Measurements from ENCODE around the gene HCN4.

Gene HCN4

DNA sequence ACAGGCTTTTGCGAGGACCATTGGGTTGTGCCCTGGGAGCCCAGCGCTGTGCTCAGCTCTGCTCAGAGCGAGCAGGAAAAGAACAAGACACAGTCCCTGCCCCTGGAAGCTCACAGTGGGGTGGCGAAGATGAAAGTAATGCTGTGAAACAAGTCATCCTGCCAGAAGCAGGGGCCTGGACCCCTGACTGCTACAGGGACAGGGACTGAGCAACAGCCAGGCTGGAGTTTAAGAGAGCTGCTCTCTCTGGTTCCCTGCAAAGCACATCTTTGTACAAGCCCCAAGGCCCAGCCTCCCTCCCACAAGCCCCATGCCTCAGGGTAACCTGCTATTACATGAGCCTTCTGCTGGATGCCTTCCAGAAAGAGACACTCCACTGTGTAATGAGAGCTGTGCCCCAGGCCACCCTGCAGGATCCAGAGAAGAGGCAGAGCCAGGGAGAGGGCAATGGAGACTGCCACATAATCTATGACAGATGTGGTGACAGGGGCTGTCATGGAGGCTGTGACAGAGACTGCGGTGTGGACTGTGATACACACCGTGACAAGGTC, 7.1 kb upstream of the HCN4 start:
- no peak for DNase-seq (ENCODE audit: low spot score)
- TF ChIP-seq, protein P1, sequence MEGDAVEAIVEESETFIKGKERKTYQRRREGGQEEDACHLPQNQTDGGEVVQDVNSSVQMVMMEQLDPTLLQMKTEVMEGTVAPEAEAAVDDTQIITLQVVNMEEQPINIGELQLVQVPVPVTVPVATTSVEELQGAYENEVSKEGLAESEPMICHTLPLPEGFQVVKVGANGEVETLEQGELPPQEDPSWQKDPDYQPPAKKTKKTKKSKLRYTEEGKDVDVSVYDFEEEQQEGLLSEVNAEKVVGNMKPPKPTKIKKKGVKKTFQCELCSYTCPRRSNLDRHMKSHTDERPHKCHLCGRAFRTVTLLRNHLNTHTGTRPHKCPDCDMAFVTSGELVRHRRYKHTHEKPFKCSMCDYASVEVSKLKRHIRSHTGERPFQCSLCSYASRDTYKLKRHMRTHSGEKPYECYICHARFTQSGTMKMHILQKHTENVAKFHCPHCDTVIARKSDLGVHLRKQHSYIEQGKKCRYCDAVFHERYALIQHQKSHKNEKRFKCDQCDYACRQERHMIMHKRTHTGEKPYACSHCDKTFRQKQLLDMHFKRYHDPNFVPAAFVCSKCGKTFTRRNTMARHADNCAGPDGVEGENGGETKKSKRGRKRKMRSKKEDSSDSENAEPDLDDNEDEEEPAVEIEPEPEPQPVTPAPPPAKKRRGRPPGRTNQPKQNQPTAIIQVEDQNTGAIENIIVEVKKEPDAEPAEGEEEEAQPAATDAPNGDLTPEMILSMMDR (IDR thresholded peaks at IDR 0.05; ENCODE audit: extremely low read depth, missing control alignments) = no peak

DNA sequence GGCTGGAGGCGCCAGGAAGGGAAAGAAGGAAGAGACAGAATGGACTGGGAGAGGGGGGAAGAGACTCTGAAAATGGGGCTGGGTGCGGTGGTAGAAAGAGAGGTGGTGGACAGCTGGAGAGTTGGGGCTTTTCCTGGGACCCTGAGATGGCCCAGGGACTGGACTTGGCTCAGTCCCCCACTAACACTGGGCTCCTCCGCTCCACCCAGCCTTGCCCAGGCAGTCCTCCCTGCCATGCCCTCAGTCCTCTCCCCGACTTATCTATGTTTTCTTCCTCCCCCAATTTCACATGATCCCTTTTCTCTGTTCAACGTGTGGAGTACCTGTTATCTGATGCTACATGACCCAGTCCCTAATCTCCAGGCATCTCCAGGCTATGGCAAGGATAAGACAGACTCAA, 6.3 kb upstream of the HCN4 start:
- TF ChIP-seq, protein P1 (IDR thresholded peaks at IDR 0.05; ENCODE audit: extremely low read depth, missing control alignments) = no peak
- no peak for DNase-seq (ENCODE audit: low spot score)

DNA sequence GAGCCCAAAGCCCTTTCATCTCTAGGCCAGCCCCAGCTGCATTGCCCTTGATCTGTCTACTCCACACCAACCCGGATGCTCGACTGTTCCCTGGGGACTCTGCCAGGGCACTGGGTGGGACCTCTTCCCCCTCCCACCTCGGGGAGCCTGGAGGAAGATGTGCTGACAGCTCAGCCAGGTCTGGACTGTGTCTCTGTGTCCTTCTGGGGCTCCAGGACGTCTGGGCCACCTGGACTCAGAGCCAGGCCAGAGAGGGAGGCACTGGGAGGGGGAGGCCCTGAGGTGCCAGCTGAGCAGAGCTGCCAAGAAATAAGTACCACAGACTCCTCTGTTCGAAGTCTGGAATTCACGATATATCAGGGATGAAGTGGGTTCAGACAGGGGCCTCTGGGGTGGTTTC, 5.8 kb upstream of the HCN4 start:
- no peak for DNase-seq (ENCODE audit: low spot score)

DNA sequence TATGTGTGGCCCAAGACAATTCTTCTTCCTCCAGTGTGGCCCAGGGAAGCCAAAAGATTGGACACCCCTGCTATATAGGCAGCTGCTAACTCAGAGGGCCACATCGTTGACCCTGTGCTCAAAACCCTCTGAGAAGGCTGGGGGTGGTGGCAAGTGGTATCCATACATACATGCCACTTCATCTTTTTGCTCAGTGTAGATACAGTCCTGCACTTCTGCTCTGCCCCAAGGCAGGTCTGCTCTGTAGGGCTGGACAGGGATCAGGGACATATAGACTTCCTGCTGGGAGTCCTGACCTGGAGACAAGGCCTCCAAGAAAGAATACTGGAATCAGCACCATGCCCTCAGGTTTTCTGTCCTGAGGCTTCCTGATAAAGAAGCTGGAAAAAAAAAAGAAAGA, 4.5 kb upstream of the HCN4 start:
- TF ChIP-seq, protein P1 (IDR thresholded peaks at IDR 0.05; ENCODE audit: extremely low read depth, missing control alignments) = no peak
- DNase-seq (ENCODE audit: low spot score) = no peak

More for the DNA sequence above, 5.8 kb upstream of the HCN4 start:
- TF ChIP-seq, protein P1 (IDR thresholded peaks at IDR 0.05; ENCODE audit: extremely low read depth, missing control alignments) = no peak

DNA sequence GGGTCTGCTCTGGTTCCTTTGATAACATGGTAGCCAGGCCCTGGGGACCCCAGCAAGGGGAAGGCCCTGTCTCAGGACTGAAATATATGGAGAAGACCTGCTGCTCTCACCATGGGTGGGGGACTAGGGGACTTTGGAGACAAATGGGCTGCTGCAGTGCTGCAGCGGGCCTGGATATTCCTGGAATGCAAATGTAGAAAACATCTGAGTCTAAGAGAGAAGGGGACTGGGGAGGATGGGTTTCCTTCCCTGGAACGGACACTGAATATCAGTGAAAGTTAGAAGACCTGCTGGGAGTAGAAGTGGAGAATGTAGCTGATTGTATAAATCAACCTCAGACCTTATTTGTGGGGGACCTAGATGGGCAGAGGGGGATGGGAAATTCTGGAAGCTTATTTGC, 3.1 kb upstream of the HCN4 start:
- TF ChIP-seq, protein P1 (IDR thresholded peaks at IDR 0.05; ENCODE audit: extremely low read depth, missing control alignments) = no peak
- DNase-seq (ENCODE audit: low spot score) = no peak

DNA sequence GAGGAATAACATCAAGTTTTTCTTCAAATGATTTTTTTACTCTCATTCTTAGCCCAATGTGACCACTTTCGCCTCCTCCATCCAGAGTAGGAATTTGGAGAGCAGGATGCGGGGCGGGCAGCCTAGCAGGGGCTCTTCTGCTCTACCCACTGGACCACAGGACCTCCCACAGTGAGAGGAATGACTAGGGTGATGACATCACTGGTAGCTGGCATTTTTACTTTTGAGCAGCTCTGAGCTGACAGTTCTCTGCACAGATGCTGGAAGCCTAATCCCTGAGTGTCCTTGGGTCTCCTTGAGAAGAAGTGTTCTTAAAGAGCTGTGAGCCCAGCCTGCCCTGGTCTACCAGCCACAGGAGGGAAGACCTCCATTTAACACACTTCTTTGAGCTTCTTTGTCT, 1.4 kb upstream of the HCN4 start:
- TF ChIP-seq, protein P1 (IDR thresholded peaks at IDR 0.05; ENCODE audit: extremely low read depth, missing control alignments) = no peak
- no peak for DNase-seq (ENCODE audit: low spot score)

DNA sequence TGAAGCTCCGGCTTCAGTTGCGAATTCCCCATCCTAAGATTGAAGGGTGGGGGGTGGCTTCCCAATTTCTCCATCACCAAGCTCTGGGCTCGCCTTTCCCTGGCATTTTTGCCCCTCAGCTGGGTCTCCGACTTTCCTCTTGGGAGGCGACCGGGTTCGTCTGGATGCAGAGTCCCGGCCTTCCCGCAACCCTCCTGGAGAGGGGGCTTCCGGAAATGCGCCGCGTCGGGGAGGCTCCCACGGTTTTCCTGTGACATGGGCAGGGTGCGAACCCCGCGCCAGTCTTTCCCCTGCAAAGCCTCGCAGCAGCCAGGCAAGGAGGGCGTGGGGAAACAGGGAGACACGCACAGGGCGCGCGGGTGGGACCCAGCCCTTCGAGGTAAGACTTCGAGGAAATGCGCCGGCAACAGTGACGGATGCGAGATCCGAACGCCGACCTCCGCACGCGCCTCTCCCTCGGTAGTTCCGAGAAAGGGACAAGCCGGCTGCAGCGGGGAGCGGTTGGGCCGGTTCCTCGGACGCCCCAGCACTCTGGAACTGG, 466 bp upstream of the HCN4 start:
- no peak for DNase-seq (ENCODE audit: low spot score)
- TF ChIP-seq, protein P1 (IDR thresholded peaks at IDR 0.05; ENCODE audit: extremely low read depth, missing control alignments) = no peak
